DND-41 (cell line): ENCODE results near the gene ASPDH.

Experiments used
- ATAC-seq: fragments of 200-7000 bp; cut with Tn5 transposase; 3 replicates; pipeline ENCODE4 v1.9.1; 2021; ENCODE audit warnings: low read depth; ENCODE audit not compliant: insufficient read depth
- DNase-seq: peaks from one replicate; pipeline ENCODE4 v3.0.0-alpha.2; 2020
- H2AFZ ChIP-seq: 2 replicates; pipeline ENCODE4 v1.6.0; 2012; ENCODE audit warnings: low read depth, low read length
- H3K27ac ChIP-seq: 2 replicates; pipeline ENCODE4 v1.5.1; 2012; ENCODE audit warnings: low read length, inconsistent platforms
- H3K27me3 ChIP-seq: fragments of 200-600 bp; sonication (generic); 2 replicates; pipeline ENCODE4 v1.6.0; 2012; ENCODE audit warnings: low read length, mild to moderate bottlenecking, inconsistent platforms; ENCODE audit not compliant: insufficient read depth, poor library complexity
- H3K36me3 ChIP-seq: 2 replicates; pipeline ENCODE4 v1.5.1; 2012; ENCODE audit warnings: low read length, inconsistent platforms; ENCODE audit not compliant: insufficient read depth
- H3K4me1 ChIP-seq: 2 replicates; pipeline ENCODE4 v1.5.1; 2012; ENCODE audit warnings: mild to moderate bottlenecking, low read length; ENCODE audit not compliant: insufficient read depth
- H3K4me2 ChIP-seq: 2 replicates; pipeline ENCODE4 v1.6.0; 2012; ENCODE audit warnings: mild to moderate bottlenecking, moderate library complexity, low read length, inconsistent platforms; ENCODE audit not compliant: insufficient read depth
- H3K4me3 ChIP-seq, 2 experiments: fragments of 200-600 bp in 1 of 2; shearing (Covaris generic) in 1 of 2; 2 replicates each; pipeline ENCODE4 v1.5.1; 2012 to 2016; ENCODE audit warnings: inconsistent platforms in 2 of 2, low read length in 2 of 2, mild to moderate bottlenecking in 2 of 2, low read depth in 1 of 2, moderate library complexity in 1 of 2
- H3K79me2 ChIP-seq: 2 replicates; pipeline ENCODE4 v1.6.0; 2012; ENCODE audit warnings: low read length, inconsistent platforms; ENCODE audit not compliant: insufficient read depth
- H3K9ac ChIP-seq: 2 replicates; pipeline ENCODE4 v1.6.0; 2012; ENCODE audit warnings: low read depth, mild to moderate bottlenecking, inconsistent platforms, low read length, moderate library complexity
- H3K9me3 ChIP-seq: 2 replicates; pipeline ENCODE4 v1.5.1; 2012; ENCODE audit warnings: low read length, moderate library complexity, mild to moderate bottlenecking, inconsistent platforms; ENCODE audit not compliant: insufficient read depth, severe bottlenecking
- H4K20me1 ChIP-seq: 2 replicates; pipeline ENCODE4 v1.6.0; 2012; ENCODE audit warnings: low read length; ENCODE audit not compliant: insufficient read depth
- CTCF ChIP-seq: IDR thresholded peaks from 2 replicates; pipeline ENCODE4 v1.5.1; 2012; ENCODE audit warnings: borderline replicate concordance, low read length, moderate library complexity, mild to moderate bottlenecking; ENCODE audit not compliant: poor library complexity, severe bottlenecking; ENCODE audit errors: extremely low read depth
- EZH2 ChIP-seq: IDR thresholded peaks from 3 replicates; pipeline ENCODE4 v1.6.1; 2012; ENCODE audit warnings: borderline replicate concordance, low read depth, mild to moderate bottlenecking, moderate library complexity, low read length, inconsistent platforms; ENCODE audit not compliant: severe bottlenecking

ASPDH gene

DNA sequence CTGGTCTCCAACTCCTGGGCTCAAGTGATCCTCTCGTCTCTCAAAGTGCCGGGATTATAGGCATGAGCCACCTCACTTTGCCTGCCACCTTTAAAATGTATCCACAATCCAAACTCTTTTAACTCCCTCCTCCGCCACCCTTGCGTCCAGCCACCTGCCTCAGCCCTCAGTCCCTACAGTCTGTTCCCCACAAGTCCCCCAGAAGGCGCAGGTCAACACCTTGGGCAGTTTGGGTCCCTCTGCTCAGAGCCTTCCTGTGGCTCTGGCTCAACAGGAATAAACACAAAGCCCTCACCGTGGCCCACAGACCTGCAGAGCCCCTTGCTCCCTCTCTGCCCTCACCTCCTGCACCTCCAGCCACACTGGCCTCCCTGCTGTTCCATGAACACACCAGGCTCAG, 44.9 kb downstream of the ASPDH start:
- Histone ChIP-seq H3K36me3 (no peaks in the 10 kb centered on the region), H3K9me3 (peaks cover 2% of the 10 kb centered on the region), H3K27me3 (no peaks in the 10 kb centered on the region), H3K4me1 (no peaks in the 10 kb centered on the region), H3K27ac (no peak overlapping the region), H3K4me2 (no peak overlapping the region), H4K20me1 (no peaks in the 10 kb centered on the region), H2AFZ (no peak overlapping the region), H3K4me3 (no peak overlapping the region), H3K9ac (no peak overlapping the region), H3K79me2 (no peaks in the 10 kb centered on the region)
- DNase-seq (no peak), ATAC-seq (no peak)
- no peak for TF ChIP-seq EZH2
- no peak for TF ChIP-seq CTCF

DNA sequence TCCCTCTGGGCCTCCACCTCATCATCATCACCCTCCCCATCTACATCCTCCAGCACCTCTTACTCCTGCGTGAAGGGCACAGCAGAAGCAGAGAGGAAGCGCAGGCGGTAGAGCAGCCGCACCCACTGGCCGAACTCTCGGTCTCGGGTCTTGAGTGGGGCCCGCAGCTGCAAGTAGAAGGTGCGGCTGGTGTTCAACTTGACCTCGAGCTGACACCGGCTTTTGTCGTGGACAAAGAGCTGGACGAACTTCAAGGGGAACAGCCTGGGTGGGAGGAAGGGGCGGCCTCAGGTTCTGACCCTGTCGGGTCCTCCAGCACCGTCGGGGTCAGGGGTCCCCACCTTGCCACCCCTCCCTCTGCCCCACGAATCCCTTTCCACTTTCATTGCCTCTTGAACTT, 46.1 kb downstream of the ASPDH start:
- no peaks in the 10 kb centered on the region for H3K4me1 ChIP-seq
- H3K36me3 ChIP-seq: no peaks in the 10 kb centered on the region
- H3K79me2 ChIP-seq: no peaks in the 10 kb centered on the region
- no peak overlapping the region for H3K4me3 ChIP-seq
- no peak overlapping the region for H3K9ac ChIP-seq
- H3K4me2 ChIP-seq: no peak overlapping the region
- H4K20me1 ChIP-seq: no peaks in the 10 kb centered on the region
- no peaks in the 10 kb centered on the region for H3K27me3 ChIP-seq
- no peak overlapping the region for H3K27ac ChIP-seq
- no peak overlapping the region for H2AFZ ChIP-seq
- TF ChIP-seq CTCF (no peak), EZH2 (no peak)
- ATAC-seq (no peak), DNase-seq (no peak)
- H3K9me3 ChIP-seq: peaks cover 2% of the 10 kb centered on the region

GRCh38 chr19:50466706-50467039, 47.0 kb downstream of the ASPDH start:
- H3K27me3 ChIP-seq: no peaks in the 10 kb centered on the region
- H2AFZ ChIP-seq: no peak overlapping the region
- H3K4me2 ChIP-seq: no peak overlapping the region

More at GRCh38 chr19:50466706-50467039, 47.0 kb downstream of the ASPDH start:
- TF ChIP-seq CTCF: no peak
- TF ChIP-seq EZH2: no peak
- Histone ChIP-seq H3K36me3 (no peaks in the 10 kb centered on the region), H3K9ac (no peak overlapping the region), H3K4me3 (no peak overlapping the region), H4K20me1 (no peaks in the 10 kb centered on the region), H3K4me1 (no peaks in the 10 kb centered on the region), H3K79me2 (no peaks in the 10 kb centered on the region), H3K27ac (no peak overlapping the region), H3K9me3 (peaks cover 1% of the 10 kb centered on the region)
- ATAC-seq: no peak
- DNase-seq: no peak
